Measurements from ENCODE around the gene GGA2. TPM values are rescaled to one million over a fixed set of nuclear protein-coding genes. Genes with fewer than 3 reads are reported as not detected.
A peak's percentile ranks its signal among the peaks of the same experiment; 100 is the strongest.

GGA2 gene
- total RNA-seq, 3 donors from 2014 or later (not counting 1 experiment from before 2014, with no cell fraction given) = 129 to 134 (median 131) TPM

DNA sequence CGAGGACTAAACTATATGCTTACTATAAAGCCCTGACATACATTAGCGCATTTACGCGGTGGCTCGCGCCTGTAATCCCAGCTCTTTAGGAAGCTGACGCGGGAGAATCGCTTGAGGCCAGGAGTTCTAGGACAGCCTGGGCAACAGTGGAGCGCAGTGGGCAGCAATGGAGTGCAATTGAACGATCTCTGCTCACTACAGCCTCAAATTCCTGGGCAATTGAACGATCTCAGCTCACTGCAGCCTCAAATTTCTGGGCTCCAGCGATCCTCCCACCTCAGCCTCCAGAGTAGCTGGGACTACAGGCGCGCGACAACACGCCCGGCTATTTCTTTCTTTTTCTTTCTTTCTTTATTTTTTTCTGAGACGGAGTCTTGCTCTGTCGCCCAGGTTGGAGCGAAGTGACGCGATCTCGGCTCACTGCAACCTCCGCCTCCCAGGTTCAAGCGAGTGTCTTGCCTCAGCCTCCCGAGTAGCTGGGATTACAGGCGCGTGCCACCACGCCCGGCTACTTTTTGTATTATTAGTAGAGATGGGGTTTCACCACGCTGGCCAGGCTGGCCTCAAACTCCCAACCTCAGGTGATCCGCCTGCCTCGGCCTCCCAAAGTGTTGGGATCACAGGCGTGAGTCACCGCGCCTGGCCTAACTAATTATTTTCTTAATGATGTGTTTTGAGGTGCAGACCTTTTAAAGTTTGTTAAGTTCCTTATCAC is 56.8 kb downstream of the GGA2 start:
- H3K36me3 Mint-ChIP-seq = no peaks in the 10 kb centered on the region
- TF ChIP-seq, protein P1, sequence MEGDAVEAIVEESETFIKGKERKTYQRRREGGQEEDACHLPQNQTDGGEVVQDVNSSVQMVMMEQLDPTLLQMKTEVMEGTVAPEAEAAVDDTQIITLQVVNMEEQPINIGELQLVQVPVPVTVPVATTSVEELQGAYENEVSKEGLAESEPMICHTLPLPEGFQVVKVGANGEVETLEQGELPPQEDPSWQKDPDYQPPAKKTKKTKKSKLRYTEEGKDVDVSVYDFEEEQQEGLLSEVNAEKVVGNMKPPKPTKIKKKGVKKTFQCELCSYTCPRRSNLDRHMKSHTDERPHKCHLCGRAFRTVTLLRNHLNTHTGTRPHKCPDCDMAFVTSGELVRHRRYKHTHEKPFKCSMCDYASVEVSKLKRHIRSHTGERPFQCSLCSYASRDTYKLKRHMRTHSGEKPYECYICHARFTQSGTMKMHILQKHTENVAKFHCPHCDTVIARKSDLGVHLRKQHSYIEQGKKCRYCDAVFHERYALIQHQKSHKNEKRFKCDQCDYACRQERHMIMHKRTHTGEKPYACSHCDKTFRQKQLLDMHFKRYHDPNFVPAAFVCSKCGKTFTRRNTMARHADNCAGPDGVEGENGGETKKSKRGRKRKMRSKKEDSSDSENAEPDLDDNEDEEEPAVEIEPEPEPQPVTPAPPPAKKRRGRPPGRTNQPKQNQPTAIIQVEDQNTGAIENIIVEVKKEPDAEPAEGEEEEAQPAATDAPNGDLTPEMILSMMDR (IDR thresholded peaks at IDR 0.05) = no peak

DNA sequence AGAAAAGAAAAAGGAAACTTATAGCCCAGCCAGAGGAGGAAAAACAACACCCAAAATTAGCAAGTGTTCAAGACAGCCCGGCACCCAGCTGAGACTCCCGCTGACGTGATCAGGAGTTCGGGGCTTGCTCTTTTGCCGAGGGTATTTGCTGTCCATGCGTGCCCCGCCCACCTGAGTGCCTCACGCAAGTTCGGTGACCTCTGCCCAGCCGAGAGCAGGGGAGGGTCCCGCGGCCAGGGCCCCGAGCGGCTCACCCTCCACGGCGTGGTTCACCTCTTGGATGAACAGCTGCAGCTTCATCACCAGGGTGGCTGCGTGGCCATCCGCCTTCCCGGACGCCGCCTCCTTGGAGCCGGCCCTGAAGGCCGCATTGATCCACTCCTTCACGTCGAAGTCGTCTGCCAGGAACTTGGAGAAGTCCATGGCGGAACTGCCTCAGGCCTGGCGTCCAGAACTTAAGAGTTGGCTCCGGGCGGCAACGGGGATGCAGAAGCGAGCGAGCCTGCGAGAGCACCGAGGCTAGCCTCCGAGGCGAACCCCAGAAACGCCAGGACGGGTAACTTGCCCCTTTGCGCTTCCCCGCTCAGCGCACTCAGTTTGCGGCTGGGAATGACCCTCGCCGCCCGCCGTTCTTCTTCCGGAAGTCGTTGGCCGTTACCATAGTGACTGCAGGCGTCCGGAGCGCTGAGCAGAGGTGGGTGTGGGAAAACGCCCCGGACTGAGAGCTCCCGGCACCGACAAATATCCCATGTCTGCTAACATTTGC is 57.5 kb downstream of the GGA2 start, which contains the start of gene COG7:
COG7 (minus strand) TSS at position 618 of the 766 bp plus-strand sequence; CDS start at position 423, 195 bp downstream.
- H3K36me3 Mint-ChIP-seq = no peaks in the 10 kb centered on the region
- intact Hi-C loops (cut with micrococcal nuclease) = loop anchor here (5.0 kb wide), 1 partner anchor 105 kb away; the partner anchor contains the start of genes EARS2 and UBFD1

More for the DNA sequence above, 56.8 kb downstream of the GGA2 start:
- no peak for DNase-seq
- Histone ChIP-seq H3K27me3 (ENCODE audit: control insufficient read depth, insufficient read depth, low read length) (no peaks in the 10 kb centered on the region), H3K4me3 (ENCODE audit: low read length) (peak overlapping the region; percentile 92), H3K9me3 (ENCODE audit: control insufficient read depth, insufficient read depth, low read length) (no peaks in the 10 kb centered on the region), H3K27ac (ENCODE audit: low read length) (no peak overlapping the region), H3K4me1 (ENCODE audit: control insufficient read depth, insufficient read depth, low read length) (peaks cover 14% of the 10 kb centered on the region), H3K36me3 (ENCODE audit: control insufficient read depth, insufficient read depth, low read length) (no peaks in the 10 kb centered on the region)
- intact Hi-C loops (cut with micrococcal nuclease) = loop anchor here (5.0 kb wide), 1 partner anchor 104 kb away; the partner anchor contains the start of genes EARS2 and UBFD1
- no peaks in the 10 kb centered on the region for H3K9me3 Mint-ChIP-seq
- H3K27me3 Mint-ChIP-seq (ENCODE audit: low read depth in 2 of 2) = no peaks in the 10 kb centered on the region
- 63% methylated on average over 37 of the region's 37 CpGs for WGBS (ENCODE audit: insufficient coverage)
- peak overlapping the region; percentile 99 for H3K4me3 Mint-ChIP-seq
- H3K27ac Mint-ChIP-seq = peak overlapping the region; percentile 81 to 92
- ATAC-seq = no peak
- peaks cover 31 to 37% of the 10 kb centered on the region in 2 donors for H3K4me1 Mint-ChIP-seq

DNA sequence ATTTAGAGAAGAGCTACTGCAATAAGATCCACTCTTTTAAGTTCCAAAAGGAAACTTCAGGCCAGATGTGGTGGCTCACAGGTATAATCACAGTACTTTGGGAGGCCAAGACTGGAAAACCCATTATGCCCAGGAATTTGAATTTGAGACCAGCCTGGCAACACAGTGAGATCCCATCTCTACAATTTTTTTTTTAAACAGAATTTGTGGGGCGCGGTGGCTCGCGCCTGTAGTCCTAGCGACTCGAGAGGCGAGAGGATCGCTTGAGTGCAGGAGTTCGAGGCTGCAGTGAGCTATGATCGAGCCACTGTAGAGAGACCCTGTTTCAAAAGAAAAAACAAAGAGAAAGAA is 58.1 kb downstream of the GGA2 start:
- ATAC-seq (no peak), DNase-seq (no peak)
- Histone ChIP-seq H3K4me3 (ENCODE audit: low read length) (peak overlapping the region; percentile 92), H3K4me1 (ENCODE audit: control insufficient read depth, insufficient read depth, low read length) (peaks cover 14% of the 10 kb centered on the region), H3K27ac (ENCODE audit: low read length) (no peak overlapping the region), H3K9me3 (ENCODE audit: control insufficient read depth, insufficient read depth, low read length) (no peaks in the 10 kb centered on the region), H3K27me3 (ENCODE audit: control insufficient read depth, insufficient read depth, low read length) (no peaks in the 10 kb centered on the region), H3K36me3 (ENCODE audit: control insufficient read depth, insufficient read depth, low read length) (no peaks in the 10 kb centered on the region)
- 8% methylated on average over 10 of the region's 10 CpGs for WGBS (ENCODE audit: insufficient coverage)
- Mint-ChIP-seq H3K9me3 (no peaks in the 10 kb centered on the region), H3K4me3 (peak overlapping the region; percentile 99), H3K4me1 (peaks cover 36 to 43% of the 10 kb centered on the region in 2 donors), H3K36me3 (no peaks in the 10 kb centered on the region), H3K27ac (peak overlapping the region; percentile 81 to 92), H3K27me3 (ENCODE audit: low read depth in 2 of 2) (no peaks in the 10 kb centered on the region)
- TF ChIP-seq, protein P1 (IDR thresholded peaks at IDR 0.05) = no peak
- intact Hi-C loops (cut with micrococcal nuclease) = loop anchor here (5.0 kb wide), 1 partner anchor 105 kb away; the partner anchor contains the start of genes EARS2 and UBFD1

More for the DNA sequence above, 57.5 kb downstream of the GGA2 start, which contains the start of gene COG7:
- WGBS (ENCODE audit: insufficient coverage) = under 1% methylated on average over 57 of the region's 57 CpGs
- Histone ChIP-seq H3K4me3 (ENCODE audit: low read length) (peak within 1 kb of the TSS; percentile 92), H3K36me3 (ENCODE audit: control insufficient read depth, insufficient read depth, low read length) (no peaks in the 10 kb centered on the region), H3K27ac (ENCODE audit: low read length) (peak within 1 kb of the TSS; percentile 45), H3K27me3 (ENCODE audit: control insufficient read depth, insufficient read depth, low read length) (no peaks in the 10 kb centered on the region), H3K4me1 (ENCODE audit: control insufficient read depth, insufficient read depth, low read length) (peaks cover 14% of the 10 kb centered on the region), H3K9me3 (ENCODE audit: control insufficient read depth, insufficient read depth, low read length) (no peaks in the 10 kb centered on the region)
- peak within 1 kb of the TSS; percentile 99 for H3K4me3 Mint-ChIP-seq
- peaks cover 36 to 43% of the 10 kb centered on the region in 2 donors for H3K4me1 Mint-ChIP-seq
- no peaks in the 10 kb centered on the region for H3K9me3 Mint-ChIP-seq
- DNase-seq = peak; percentile 84 to 88
- H3K27ac Mint-ChIP-seq = peak within 1 kb of the TSS; percentile 81 to 92
- H3K27me3 Mint-ChIP-seq (ENCODE audit: low read depth in 2 of 2) = no peaks in the 10 kb centered on the region
- ATAC-seq = peak; percentile 92 to 96 (median 94)
- TF ChIP-seq, protein P1 (IDR thresholded peaks at IDR 0.05) = no peak

Measured in natural killer cell (primary cell).